Type B pancreatic cell (in vitro differentiated cells): ENCODE data around the gene SMG6. TPM values are rescaled to one million over a fixed set of nuclear protein-coding genes. Genes with fewer than 3 reads are reported as not detected.

Experiments used
- DNase-seq: peaks from one replicate; pipeline ENCODE4 v3.0.0; 2021; ENCODE audit warnings: mixed read lengths; ENCODE audit not compliant: unreplicated experiment; ENCODE audit errors: extremely low spot score
- H3K27ac Mint-ChIP-seq: 2 replicates; pipeline ENCODE4 v1.8.0; 2021; ENCODE audit warnings: mild to moderate bottlenecking, mixed read lengths
- H3K27me3 Mint-ChIP-seq: 2 replicates; pipeline ENCODE4 v1.8.0; 2021; ENCODE audit warnings: mixed read lengths
- H3K36me3 Mint-ChIP-seq: 2 replicates; pipeline ENCODE4 v1.8.0; 2021; ENCODE audit warnings: mixed read lengths
- H3K4me1 Mint-ChIP-seq: one replicate; pipeline ENCODE4 v1.8.0; 2021; ENCODE audit warnings: mixed read lengths; ENCODE audit not compliant: unreplicated experiment
- H3K4me3 Mint-ChIP-seq: 2 replicates; pipeline ENCODE4 v1.8.0; 2021; ENCODE audit warnings: mild to moderate bottlenecking, mixed read lengths
- H3K9me3 Mint-ChIP-seq: 2 replicates; pipeline ENCODE4 v1.8.0; 2021; ENCODE audit warnings: mixed read lengths
- total RNA-seq: library from RNA; stranded (reverse); gene quantifications from 2 replicates; pipeline ENCODE4 v1.2.1, GENCODE V29; 2021; ENCODE audit warnings: low replicate concordance
- TF ChIP-seq, protein P1 (sequence below): fragments of 200-600 bp; sonication (generic); conservative IDR thresholded peaks from 2 replicates; pipeline ENCODE4 v1.5.0; 2021; ENCODE audit warnings: antibody characterized with exemption, mild to moderate bottlenecking

The SMG6 gene
- total RNA-seq, 1 donor from 2014 or later = 39.0 TPM

DNA sequence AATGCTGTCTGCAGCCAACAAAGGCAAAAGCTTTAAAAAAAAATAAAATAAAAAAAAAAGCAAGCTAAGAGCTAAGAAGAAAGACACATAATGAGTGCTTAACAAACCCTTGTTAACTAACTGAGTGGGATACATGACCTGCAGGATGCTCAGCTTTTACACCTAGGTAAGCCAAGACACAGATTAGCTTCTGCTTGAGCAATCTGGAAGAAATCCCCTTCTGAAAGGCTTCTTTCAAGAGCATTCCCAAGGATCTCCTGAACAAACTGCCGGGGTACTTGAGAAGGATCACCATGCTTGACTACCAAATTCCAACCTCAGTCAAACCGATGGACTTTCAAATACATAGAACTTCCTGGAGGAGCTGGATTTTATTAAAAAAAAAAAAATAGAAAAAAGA, 92.9 kb downstream of the SMG6 start:
- Mint-ChIP-seq H3K4me1 (peaks cover 53% of the 10 kb centered on the region), H3K36me3 (peaks cover 21% of the 10 kb centered on the region), H3K4me3 (no peak overlapping the region), H3K9me3 (no peaks in the 10 kb centered on the region), H3K27ac (no peak overlapping the region), H3K27me3 (no peaks in the 10 kb centered on the region)
- TF ChIP-seq, protein P1, sequence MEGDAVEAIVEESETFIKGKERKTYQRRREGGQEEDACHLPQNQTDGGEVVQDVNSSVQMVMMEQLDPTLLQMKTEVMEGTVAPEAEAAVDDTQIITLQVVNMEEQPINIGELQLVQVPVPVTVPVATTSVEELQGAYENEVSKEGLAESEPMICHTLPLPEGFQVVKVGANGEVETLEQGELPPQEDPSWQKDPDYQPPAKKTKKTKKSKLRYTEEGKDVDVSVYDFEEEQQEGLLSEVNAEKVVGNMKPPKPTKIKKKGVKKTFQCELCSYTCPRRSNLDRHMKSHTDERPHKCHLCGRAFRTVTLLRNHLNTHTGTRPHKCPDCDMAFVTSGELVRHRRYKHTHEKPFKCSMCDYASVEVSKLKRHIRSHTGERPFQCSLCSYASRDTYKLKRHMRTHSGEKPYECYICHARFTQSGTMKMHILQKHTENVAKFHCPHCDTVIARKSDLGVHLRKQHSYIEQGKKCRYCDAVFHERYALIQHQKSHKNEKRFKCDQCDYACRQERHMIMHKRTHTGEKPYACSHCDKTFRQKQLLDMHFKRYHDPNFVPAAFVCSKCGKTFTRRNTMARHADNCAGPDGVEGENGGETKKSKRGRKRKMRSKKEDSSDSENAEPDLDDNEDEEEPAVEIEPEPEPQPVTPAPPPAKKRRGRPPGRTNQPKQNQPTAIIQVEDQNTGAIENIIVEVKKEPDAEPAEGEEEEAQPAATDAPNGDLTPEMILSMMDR = no peak
- DNase-seq = no peak

DNA sequence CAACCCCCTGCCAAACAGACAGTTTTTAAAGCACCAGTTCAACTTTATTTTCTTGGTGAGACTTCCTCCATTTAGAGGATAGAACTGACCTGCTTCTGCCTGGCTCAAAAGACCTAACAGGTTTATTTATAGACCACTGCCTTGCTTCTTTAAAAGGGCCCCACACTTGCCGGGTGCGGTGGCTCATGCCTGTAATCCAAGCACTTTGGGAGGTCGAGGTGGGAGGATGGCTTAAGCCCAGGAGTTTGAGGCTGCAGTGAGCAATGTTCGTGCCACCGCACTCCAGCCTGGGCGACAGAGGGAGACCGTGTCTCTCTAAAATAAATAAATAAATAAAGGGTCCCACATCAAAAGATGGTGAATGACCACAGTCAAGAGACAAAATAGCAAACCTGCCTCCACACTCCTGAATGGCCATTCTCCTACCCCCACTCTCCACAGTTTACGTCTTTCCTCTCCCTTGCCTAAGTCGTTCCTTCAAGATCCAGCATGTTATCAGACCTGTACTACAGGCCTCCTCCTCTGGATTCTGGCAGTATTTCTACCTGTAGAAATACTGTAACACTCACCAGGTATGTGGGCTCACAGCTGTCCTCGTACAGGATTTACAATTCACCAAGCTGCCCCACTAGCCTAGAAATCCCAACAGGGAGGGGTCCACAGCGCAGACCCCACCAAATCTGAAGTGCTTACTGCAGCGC, 95.6 kb downstream of the SMG6 start:
- Mint-ChIP-seq H3K9me3 (no peaks in the 10 kb centered on the region), H3K36me3 (peaks cover 21% of the 10 kb centered on the region), H3K4me3 (no peak overlapping the region), H3K27ac (no peak overlapping the region), H3K27me3 (no peaks in the 10 kb centered on the region), H3K4me1 (peaks cover 28% of the 10 kb centered on the region)
- TF ChIP-seq, protein P1 = no peak
- no peak for DNase-seq

DNA sequence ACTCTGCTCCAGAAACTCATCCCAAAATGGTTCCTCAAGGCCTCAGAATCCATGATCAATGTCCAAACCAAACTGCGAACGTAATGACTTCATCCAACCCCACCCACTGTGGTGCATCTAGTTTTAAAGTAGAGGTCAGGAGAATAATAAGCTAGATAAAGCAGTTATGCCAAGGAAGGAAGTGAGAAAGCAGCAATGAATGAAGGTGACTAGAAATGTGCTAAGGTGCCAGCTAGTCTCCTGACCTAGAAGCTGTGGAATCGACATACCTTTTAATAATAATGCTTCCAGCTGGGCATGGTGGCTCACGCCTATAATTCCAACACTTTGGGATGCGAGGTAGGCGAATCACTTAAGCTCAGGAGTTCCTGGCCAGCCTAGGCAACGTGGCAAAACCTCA, 99.2 kb downstream of the SMG6 start:
- Mint-ChIP-seq H3K27ac (no peak overlapping the region), H3K9me3 (no peaks in the 10 kb centered on the region), H3K27me3 (no peaks in the 10 kb centered on the region), H3K36me3 (peaks cover 12% of the 10 kb centered on the region), H3K4me1 (peaks cover 8% of the 10 kb centered on the region), H3K4me3 (no peak overlapping the region)
- TF ChIP-seq, protein P1 = no peak
- DNase-seq = no peak

DNA sequence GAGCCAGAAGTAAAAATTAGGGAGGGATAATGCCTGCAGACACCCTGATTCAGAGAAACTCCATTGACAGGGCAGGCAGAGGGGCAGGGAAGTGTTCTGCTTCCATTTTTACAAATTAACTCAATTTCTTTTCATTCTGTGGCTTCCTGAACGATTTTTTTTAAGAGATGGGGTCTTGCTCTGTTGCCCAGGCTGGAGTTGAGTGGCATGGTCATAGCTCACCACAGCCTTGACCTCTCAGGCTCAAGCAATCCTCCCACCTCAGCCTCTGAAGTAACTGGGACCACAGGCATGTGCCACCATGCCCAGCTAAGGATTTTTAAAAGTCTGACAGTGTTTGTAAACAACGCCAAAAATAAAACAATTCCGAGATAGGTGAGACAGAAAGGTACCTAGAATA, 99.8 kb downstream of the SMG6 start:
- H3K9me3 Mint-ChIP-seq = no peaks in the 10 kb centered on the region
- no peak overlapping the region for H3K4me3 Mint-ChIP-seq
- no peak for DNase-seq
- no peaks in the 10 kb centered on the region for H3K27me3 Mint-ChIP-seq
- H3K36me3 Mint-ChIP-seq = peaks cover 12% of the 10 kb centered on the region
- peaks cover 7% of the 10 kb centered on the region for H3K4me1 Mint-ChIP-seq
- TF ChIP-seq, protein P1 = no peak
- no peak overlapping the region for H3K27ac Mint-ChIP-seq

DNA sequence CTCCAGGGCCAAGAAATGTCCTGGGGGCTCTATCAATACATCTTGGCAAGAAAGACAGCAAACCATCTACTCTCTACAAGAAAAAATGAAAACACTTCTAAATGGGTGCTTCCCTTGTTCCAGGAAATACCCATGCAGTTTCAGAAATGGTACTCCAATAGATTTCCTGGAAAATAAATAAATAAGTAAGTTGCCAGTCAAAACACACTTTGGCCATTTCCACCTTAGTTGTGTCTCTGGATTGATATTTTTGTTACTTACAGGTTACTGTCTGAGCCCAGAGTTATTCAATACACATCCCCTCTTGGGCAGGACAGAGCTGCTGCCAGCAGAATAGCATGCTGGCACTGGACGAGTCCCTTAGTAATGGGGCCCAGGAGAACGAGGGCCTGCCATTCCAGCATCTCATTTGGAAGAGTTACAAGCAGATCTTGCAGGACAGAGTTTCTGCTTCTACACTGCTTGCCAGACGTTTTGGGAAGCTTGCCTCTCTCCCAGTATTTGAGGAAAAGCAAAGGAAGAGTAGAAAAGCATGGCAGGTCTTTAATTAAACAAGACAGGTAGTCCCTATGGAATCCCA, 100.5 kb downstream of the SMG6 start:
- Mint-ChIP-seq H3K9me3 (no peaks in the 10 kb centered on the region), H3K36me3 (peaks cover 5% of the 10 kb centered on the region), H3K27ac (no peak overlapping the region), H3K4me1 (peaks cover under 1% of the 10 kb centered on the region), H3K27me3 (no peaks in the 10 kb centered on the region), H3K4me3 (no peak overlapping the region)
- TF ChIP-seq, protein P1 = no peak
- no peak for DNase-seq
